ENCODE measurements around the gene PROB1.

GRCh38 chr5:139438707-139439012 lies 43.8 kb upstream of the PROB1 start:
- TF ChIP-seq GATA3 (IDR thresholded peaks at IDR 0.05; ENCODE audit: low read depth, low read length) (no peak), GATA2 (IDR thresholded peaks at IDR 0.05; ENCODE audit: low read depth, low read length) (no peak)

All from SH-SY5Y (cell line).